GM12878 (cell line): ENCODE results near the gene EPHB2.

Source experiments
- BACH1 ChIP-seq: fragments of 450-650 bp; IDR thresholded peaks from 2 replicates; pipeline ENCODE4 v1.6.1; 2017; ENCODE audit warnings: mild to moderate bottlenecking, borderline replicate concordance
- CREB1 ChIP-seq: IDR thresholded peaks from 2 replicates; pipeline ENCODE4 v1.6.1; 2012; ENCODE audit warnings: low read depth, mild to moderate bottlenecking, inconsistent platforms
- CTCF ChIP-seq, 3 experiments: IDR thresholded peaks in 2 of 3; conservative IDR thresholded peaks in 1 of 3; 2 replicates each; pipeline ENCODE4 v1.5.1; 2011; ENCODE audit warnings: low read depth in 3 of 3, low read length in 3 of 3, mild to moderate bottlenecking in 3 of 3, control low read depth in 2 of 3, moderate library complexity in 2 of 3, inconsistent platforms in 1 of 3, mixed read lengths in 1 of 3; ENCODE audit not compliant: control insufficient read depth in 2 of 3, insufficient read depth in 1 of 3; ENCODE audit errors: extremely low read depth in 1 of 3
- MTA2 ChIP-seq: fragments of 450-650 bp; IDR thresholded peaks from 2 replicates; pipeline ENCODE4 v1.6.1; 2016; ENCODE audit warnings: low read depth, mild to moderate bottlenecking, moderate library complexity
- MXI1 ChIP-seq: fragments of 150-350 bp; IDR thresholded peaks from 2 replicates; pipeline ENCODE4 v1.6.1; 2011; ENCODE audit warnings: low read depth, mild to moderate bottlenecking, inconsistent platforms, low read length, improper control_type of control experiment
- NRF1 ChIP-seq: conservative IDR thresholded peaks from 2 replicates; pipeline ENCODE4 v1.6.1; 2011; ENCODE audit warnings: mild to moderate bottlenecking, low read depth, low read length, improper control_type of control experiment
- PAX8 ChIP-seq: fragments of 450-650 bp; IDR thresholded peaks from 2 replicates; pipeline ENCODE4 v1.6.1; 2017; ENCODE audit warnings: mild to moderate bottlenecking, moderate library complexity
- PKNOX1 ChIP-seq: fragments of 450-650 bp; IDR thresholded peaks from 2 replicates; pipeline ENCODE4 v1.6.1; 2016; ENCODE audit warnings: mild to moderate bottlenecking
- WRNIP1 ChIP-seq: IDR thresholded peaks from 2 replicates; pipeline ENCODE4 v1.6.1; 2011; ENCODE audit warnings: low read depth, low read length, improper control_type of control experiment, borderline replicate concordance
- ZBED1 ChIP-seq: IDR thresholded peaks from 2 replicates; pipeline ENCODE4 v1.6.1; 2016; ENCODE audit warnings: borderline replicate concordance
- ZNF24 ChIP-seq: fragments of 450-650 bp; IDR thresholded peaks from 2 replicates; pipeline ENCODE4 v1.6.1; 2017; ENCODE audit warnings: antibody characterized with exemption, mild to moderate bottlenecking

GRCh38 chr1:22841860-22842281, 131.2 kb downstream of the EPHB2 start:
- TF ChIP-seq WRNIP1: no peak
- TF ChIP-seq PAX8: no peak
- no peak for TF ChIP-seq MXI1
- TF ChIP-seq BACH1: no peak
- no peak for TF ChIP-seq CTCF (IDR thresholded peaks at IDR 0.05 in 2 of 3, conservative IDR thresholded peaks at IDR 0.05 in 1 of 3; ENCODE audit: control insufficient read depth in 2 of 3, extremely low read depth in 1 of 3, insufficient read depth in 1 of 3, low read depth in 3 of 3, low read length in 3 of 3)
- no peak for TF ChIP-seq MTA2
- TF ChIP-seq ZNF24: no peak
- no peak for TF ChIP-seq PKNOX1
- TF ChIP-seq CREB1: no peak
- TF ChIP-seq NRF1: no peak
- TF ChIP-seq ZBED1: no peak
